NCI-H2107 (cell line): Measurements from ENCODE around the gene IDS.
"Not testable (repeated sequence)": the region's sequence is repeated elsewhere in the genome, so short reads cannot be mapped to it uniquely, and the experiment has no call there.

Experiments
- DNase-seq: peaks from one replicate; lab custom pipeline; 2025; lab: John Stamatoyannopoulos, UW

Gene IDS

DNA sequence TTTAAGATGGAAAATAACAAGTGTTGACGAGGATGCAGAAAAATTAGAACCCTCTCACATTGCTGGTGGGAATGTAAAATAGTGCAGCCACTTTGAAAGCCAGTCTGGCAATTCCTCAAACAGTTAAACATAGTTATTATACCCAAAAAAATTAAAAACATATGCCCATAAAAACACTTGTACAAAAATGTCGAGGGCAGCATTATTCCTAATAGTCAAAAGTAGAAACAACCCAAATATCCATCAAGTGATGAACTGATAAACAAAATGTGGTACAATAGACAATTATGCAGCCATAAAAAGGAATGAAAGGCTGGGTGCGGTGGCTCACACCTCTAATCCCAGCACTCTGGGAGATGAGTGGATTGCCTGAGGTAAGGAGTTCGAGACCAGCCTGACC lies 6.3 kb downstream of the IDS start:
- DNase-seq = no peak

DNA sequence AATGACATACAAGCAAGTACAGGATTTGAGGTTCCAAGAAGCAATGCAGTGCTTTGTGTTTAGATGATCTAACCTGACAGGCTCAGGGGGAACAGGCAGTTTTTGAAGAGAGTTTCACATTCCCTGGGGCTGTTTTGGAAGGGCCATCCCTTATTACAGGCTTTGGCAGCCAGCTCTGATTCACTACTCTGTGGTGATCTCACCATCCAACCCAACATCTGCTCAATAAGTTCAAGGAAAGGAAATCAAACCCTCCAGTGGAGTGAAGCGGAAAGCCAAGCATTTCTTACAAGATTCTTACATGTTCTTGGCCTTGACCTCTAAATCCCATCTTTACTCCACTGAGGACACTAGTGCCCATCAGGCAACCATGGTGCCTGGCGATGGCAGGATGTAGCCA lies 7.5 kb downstream of the IDS start:
- no peak for DNase-seq

DNA sequence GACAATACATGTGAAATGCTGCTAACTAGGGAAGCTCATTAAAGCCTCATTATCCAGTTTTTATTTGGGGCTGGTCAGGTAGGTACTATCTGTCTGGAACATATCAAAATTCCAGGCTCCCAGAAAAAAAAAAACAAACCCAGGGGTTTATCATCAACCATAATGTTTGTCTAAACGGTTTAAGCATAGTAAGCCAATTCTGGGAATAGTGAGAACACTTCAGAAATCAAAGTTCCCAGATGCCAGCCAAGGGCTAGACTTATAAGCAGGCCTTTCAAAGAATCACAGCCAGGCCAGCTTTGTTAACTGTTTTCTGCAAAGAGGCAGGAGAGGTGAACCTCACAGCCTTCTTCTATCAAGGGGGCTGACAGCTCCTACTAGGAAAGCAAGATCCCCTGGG lies 8.1 kb downstream of the IDS start:
- no peak for DNase-seq

DNA sequence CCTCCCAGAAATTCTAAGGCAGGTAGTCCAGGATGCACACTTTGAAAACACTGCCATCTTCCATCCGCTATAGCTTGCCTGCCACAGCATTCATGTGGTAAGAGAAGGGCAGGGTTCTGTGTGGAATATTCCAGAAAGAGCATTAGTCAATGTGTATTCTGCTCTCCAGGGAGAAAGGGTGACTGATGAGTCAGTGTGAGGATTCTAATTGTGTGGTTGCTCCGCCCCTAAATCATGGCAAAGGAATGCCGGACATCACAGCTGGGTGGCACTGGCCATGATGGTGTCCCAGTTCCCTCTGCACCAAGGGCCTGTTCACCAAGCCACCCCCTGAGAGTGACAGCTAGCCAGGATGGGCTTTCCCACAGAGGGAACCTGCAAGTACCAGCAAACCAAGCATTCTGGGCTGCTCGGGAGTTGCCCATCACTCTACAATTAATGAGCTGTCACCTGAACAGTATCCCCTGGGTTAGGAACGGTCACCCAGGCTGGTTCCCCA lies 9.5 kb downstream of the IDS start:
- no peak for DNase-seq

- DNase-seq = no peak
Measured at GRCh38 chrX:149494844-149495565, 10.1 kb downstream of the IDS start.

GRCh38 chrX:149493567-149494562 lies 11.2 kb downstream of the IDS start:
- no peak for DNase-seq

DNA sequence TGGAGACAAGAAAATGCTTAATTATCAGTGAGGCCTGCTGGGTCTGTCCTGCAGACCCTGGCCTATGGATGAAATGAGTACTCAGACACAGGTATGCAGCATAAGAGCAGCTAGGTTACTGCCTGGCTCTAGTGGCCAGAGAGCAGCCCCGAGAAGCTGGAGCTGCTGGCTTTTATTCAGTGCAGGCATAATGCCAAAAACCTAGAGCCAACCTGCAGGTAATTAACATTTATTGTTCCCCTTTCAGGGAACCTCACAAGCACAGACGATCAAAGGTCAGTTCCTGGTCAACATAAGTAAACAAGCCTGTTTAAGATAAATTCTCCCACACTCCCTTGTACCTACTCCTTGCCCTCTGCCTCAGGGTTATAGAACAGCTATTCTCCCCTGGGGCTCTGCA lies 13.3 kb downstream of the IDS start:
- DNase-seq = no peak

DNA sequence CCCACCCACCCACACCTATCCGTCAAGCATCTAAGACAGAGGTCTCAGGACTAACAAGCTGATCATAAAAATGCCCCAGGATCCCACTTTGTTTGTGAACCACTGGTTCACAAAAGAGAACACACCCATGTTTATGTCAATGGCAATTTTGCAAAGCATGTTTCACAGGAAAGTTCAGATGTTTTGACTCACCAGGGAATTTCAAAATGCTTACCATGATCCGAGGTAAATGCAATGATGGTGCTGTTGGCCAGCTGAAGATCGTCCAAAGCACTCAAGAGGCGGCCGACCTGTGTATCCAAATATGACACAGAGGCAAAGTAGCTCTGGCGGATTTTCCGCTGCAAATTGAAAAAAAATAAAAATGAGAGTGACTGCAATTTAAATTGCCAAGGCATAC lies 15.0 kb downstream of the IDS start:
- DNase-seq = no peak

- not testable (repeated sequence) for DNase-seq
Measured at GRCh38 chrX:149488411-149489052, 16.6 kb downstream of the IDS start.

GRCh38 chrX:149488008-149488407 lies 17.1 kb downstream of the IDS start:
- DNase-seq = not testable (repeated sequence)

DNA sequence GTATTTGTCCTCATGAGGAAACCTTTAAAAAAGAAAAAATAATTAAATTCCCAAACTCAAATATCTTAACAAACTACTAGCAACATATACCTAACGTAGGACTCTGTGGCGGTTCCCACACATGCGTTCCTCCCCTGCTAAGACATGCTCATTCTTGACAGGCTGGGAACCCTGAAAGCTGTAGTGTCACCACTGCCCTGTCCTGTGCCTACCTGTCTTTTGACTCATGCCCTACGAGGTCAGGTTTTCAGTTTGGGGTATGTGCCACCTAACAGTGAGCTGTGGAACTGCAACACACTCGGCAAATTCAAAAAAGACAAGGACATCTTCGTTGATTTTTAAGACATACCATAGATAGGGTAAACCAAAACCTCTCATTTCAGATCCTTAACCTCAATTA lies 17.8 kb downstream of the IDS start:
- no peak for DNase-seq

DNA sequence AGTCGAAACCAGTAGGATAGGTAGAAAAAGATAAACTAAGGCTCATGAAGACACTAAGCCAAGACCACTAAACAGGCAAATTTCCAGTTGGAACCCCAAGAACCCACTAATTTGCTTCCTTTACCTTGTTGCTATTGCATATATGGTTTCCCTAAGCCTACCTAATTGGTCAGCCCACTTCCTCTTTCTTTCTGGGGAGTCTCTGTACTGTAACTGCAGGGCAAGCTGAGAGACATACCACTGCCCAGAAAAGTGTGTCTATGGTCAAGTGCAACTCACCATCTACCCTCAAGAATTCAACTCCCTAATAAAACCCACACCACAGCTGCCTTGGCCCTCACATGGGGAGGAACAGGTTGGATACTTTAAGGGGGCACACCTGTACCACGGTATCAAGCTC lies 28.6 kb downstream of the IDS start:
- no peak for DNase-seq

GRCh38 chrX:149473966-149474365 lies 31.1 kb downstream of the IDS start:
- DNase-seq = no peak

DNA sequence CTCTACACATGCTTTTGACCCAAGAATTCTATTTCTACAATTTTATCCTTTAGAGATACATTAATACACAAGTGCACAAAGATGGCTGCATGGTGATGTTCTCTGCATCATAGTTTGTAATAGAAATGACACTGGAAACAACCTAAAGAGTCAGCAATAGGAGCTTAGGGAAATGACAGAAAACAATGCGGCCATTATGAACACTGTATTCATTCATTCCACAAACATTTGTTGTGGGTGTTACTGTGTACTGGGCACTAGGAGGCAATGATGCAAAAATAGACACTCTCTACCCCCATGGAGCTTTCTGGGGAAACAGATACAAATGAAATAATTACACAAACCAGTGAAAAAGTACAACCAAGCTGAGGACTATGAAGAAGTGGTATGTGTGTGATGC lies 32.0 kb downstream of the IDS start:
- DNase-seq = no peak

GRCh38 chrX:149472625-149473024 lies 32.5 kb downstream of the IDS start:
- no peak for DNase-seq

DNA sequence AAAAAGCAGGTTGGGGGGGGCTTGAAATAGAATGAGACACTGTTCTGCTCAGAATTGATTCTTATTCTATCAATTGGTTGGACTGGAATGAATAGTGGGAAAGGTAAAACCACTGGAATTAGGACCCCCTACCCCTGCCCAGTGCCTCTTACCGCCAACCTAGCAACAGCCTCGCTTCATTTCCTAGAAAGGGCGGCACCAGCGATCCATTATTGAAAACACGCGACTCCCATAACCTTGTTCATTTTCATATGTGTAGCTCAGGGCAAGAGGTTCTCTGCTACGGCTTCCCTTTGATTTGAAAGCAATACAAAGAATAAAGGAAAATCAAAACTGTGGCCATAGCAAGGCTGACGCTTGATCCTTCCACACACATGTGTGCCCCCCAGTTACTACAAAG lies 33.7 kb downstream of the IDS start:
- no peak for DNase-seq

DNA sequence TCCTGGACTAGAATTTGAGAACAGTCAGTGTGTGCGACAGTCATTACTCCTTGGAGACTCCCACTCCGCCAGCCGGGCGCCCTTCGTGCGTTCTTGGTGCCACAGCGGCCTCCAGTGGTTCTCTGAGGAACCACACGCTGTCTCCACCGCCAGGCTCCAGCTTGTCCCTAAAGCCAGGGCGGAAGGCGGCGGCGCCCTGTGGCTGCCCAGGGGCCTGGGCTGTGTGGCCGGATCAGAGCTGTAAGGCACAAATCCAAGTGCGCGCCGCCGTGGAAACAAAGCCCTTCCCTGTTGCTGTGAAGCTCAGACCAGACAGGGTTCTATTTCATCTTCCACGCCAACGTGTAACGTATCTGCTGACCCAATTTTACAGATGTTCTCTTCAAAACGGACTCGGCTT lies 34.2 kb downstream of the IDS start:
- DNase-seq = peak; percentile 32

DNA sequence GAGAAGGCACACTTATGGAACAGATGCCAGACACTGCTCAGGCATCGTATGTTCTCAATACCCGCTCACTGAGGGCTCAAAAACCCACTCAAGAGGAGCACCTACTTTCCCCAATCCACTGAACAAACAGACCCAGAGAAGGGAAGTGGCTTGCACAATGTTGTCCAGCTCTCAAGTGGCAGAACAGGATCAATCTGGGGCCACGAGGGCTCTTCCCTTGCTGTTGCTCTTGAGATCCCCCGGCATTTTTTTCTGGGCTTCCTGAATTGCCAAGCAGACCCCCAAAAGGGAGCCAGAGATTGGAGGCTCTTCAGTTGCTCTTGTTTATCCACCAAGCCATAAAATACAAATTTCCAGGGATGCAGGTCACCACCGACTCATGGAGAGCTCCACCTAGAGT lies 35.7 kb downstream of the IDS start:
- no peak for DNase-seq

DNA sequence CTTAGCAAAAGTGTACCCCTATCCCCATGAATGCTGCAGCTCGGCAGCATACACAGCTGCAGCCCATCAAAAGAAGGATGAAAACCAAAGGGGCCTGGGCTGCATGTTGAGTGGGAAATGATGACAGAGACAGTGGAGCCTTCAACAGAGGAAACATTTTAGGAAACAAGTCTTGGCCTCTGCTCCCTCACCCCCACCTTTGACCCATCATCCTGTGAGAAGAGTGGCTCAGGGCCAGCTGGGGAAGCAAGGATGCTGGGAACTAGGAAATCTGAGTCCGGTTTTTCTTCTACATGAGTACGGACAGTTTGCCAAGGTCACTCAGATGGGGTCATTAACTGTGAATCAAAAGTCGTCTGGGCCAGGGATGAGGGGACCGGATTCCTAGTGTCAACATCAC lies 37.2 kb downstream of the IDS start:
- no peak for DNase-seq

GRCh38 chrX:149467461-149467860 lies 37.6 kb downstream of the IDS start:
- no peak for DNase-seq

GRCh38 chrX:149462849-149463248 lies 42.3 kb downstream of the IDS start:
- no peak for DNase-seq

GRCh38 chrX:149461746-149462145 lies 43.4 kb downstream of the IDS start:
- no peak for DNase-seq

DNA sequence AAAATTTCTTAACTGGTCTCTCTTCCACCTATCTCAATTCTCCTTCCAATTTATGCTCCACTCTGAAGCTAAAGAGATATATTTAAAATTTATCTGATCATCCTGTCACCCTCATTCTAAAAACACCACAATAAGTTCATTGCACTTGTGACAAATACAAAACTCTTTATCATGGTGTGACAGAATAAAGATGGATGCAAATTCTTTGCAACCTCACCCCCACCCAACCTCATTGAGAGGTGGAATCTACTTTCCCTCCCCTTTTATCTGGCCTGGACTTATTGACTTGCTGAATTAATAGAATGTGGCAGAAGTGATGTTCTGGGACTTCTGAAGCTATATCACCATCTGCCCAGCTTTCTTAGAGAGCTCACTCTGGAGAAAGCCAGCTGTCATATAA lies 46.5 kb downstream of the IDS start:
- no peak for DNase-seq
